ENCODE data around the gene SDCCAG8. TPM values are rescaled to one million over a fixed set of nuclear protein-coding genes. Genes with fewer than 3 reads are reported as not detected.

The SDCCAG8 gene
- total and polyA plus RNA-seq, 11 donors = 7.8 to 36.6 (median 21.6) TPM

DNA sequence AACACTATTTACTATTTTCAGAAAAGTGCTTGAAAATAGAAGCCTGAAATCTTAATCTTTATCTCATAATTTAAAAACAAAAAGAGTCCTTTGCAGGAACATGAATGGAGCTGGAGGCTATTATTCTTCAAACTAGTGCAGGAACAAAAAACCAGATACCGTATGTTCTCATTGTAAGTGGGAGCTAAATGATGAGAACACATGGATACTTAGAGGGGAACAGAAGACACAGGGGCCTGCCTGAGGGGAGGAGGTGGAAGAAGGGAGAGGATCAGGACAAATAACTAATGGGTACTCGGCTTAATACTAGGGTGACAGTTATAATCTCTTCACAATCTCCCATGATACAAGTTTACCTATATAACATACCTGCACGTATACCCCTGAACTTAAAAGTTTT is 176.3 kb downstream of the SDCCAG8 start:
- H3K4me3 ChIP-seq = no peak overlapping the region
- H3K4me1 ChIP-seq = no peaks in the 10 kb centered on the region
- WGBS, 4 donors = 84 to 98% (median 95%) methylated on average over 3 of the region's 3 CpGs
- TF ChIP-seq, protein P1, sequence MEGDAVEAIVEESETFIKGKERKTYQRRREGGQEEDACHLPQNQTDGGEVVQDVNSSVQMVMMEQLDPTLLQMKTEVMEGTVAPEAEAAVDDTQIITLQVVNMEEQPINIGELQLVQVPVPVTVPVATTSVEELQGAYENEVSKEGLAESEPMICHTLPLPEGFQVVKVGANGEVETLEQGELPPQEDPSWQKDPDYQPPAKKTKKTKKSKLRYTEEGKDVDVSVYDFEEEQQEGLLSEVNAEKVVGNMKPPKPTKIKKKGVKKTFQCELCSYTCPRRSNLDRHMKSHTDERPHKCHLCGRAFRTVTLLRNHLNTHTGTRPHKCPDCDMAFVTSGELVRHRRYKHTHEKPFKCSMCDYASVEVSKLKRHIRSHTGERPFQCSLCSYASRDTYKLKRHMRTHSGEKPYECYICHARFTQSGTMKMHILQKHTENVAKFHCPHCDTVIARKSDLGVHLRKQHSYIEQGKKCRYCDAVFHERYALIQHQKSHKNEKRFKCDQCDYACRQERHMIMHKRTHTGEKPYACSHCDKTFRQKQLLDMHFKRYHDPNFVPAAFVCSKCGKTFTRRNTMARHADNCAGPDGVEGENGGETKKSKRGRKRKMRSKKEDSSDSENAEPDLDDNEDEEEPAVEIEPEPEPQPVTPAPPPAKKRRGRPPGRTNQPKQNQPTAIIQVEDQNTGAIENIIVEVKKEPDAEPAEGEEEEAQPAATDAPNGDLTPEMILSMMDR (IDR thresholded peaks at IDR 0.05) = no peak
- H3K36me3 ChIP-seq = peaks cover 0 to 43% (median 18%) of the 10 kb centered on the region in 9 donors
- intact Hi-C loops (cut with DNase I) = no loop called here
- H3K9me3 ChIP-seq = no peaks in the 10 kb centered on the region
- no peak overlapping the region for H3K27ac ChIP-seq
- ATAC-seq (no peak), DNase-seq (no peak)
- no peaks in the 10 kb centered on the region for H3K27me3 ChIP-seq

DNA sequence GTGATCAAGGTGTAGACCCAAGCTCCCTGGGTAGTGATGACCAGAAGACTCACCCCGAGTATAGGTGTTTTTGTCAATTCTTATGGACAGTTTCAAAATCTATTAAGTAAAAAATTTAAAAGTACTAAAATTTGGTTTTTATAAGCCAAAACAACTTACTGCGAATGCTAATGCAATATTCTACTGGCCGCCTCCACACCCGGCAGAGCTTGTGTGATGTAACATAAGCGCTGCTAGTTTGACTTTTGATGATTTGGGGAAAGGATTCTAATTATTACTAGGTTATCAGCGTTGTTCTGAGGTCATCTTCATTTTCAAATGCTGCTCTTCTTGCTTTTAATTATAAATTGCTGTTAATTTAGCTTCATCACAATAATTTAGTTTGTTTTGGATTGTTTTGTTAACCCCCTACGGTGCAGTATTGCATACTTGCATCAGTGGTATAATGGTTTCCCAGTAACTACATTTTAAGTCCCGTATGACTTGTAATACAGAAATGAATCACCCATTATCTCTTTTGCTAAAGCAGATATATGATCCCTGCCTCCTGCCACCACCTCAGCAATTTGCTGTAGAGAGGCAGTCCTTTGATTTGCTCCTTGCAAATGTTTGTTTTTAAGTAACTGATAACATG is 178.0 kb downstream of the SDCCAG8 start:
- ATAC-seq (no peak), DNase-seq (no peak)
- Histone ChIP-seq H3K36me3 (peaks cover 0 to 26% (median 3%) of the 10 kb centered on the region in 9 donors), H3K4me3 (no peak overlapping the region), H3K27ac (no peak overlapping the region), H3K9me3 (no peaks in the 10 kb centered on the region), H3K4me1 (no peaks in the 10 kb centered on the region), H3K27me3 (no peaks in the 10 kb centered on the region)
- 90 to 95% (median 94%) methylated on average over 8 of the region's 8 CpGs for WGBS, 4 donors
- no peak for TF ChIP-seq POLR2A (IDR thresholded peaks at IDR 0.05)
- TF ChIP-seq, protein P1 (IDR thresholded peaks at IDR 0.05) = no peak
- intact Hi-C loops (cut with DNase I) = no loop called here

DNA sequence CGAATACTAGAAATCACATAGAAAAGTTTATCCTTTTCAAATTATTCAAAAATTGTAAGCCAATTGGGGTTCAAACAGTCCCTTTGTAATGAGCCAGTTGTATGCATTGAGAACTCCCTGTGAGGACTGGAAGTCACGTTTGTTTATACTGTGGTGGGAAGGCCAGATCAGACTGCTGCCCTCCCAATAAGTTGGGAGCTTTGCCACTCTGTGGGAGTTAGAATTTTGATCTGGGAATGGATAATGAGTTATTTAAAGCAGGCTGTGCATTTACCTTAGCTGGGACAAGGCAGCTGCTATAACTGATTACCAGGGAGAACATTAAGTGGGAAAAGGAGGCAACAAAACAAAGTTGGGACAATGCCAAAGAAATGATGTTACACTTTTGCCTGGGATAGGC is 178.8 kb downstream of the SDCCAG8 start:
- TF ChIP-seq, protein P1 (IDR thresholded peaks at IDR 0.05) = no peak
- TF ChIP-seq POLR2A (IDR thresholded peaks at IDR 0.05) = no peak
- intact Hi-C loops (cut with DNase I) = no loop called here
- WGBS, 4 donors = 83 to 88% (median 85%) methylated on average over 2 of the region's 2 CpGs
- Histone ChIP-seq H3K4me1 (no peaks in the 10 kb centered on the region), H3K9me3 (no peaks in the 10 kb centered on the region), H3K27me3 (no peaks in the 10 kb centered on the region), H3K27ac (no peak overlapping the region), H3K36me3 (peaks cover 0 to 19% (median 3%) of the 10 kb centered on the region in 9 donors), H3K4me3 (no peak overlapping the region)
- ATAC-seq (no peak), DNase-seq (no peak)

DNA sequence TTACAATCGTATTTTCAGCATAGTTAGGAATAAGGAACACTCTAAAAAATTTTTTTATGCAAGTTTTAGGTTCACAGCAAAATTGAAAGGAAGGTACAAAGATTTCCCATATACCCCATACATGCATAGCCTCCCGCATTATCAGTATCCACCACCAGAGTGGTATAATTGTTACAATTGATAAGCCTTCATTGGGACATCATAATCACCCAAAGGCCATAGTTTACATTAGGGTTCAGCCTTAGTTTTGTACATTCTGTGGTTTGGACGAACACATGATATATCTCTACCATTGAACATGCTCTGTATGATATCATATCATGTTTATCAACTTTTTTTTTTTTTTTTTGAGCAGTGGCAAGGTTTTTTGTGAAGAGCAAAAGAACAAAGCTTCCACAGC is 180.0 kb downstream of the SDCCAG8 start:
- ATAC-seq (no peak), DNase-seq (no peak)
- H3K27me3 ChIP-seq = no peaks in the 10 kb centered on the region
- H3K27ac ChIP-seq = no peak overlapping the region
- no peak overlapping the region for H3K4me3 ChIP-seq
- 95 to 98% (median 96%) methylated on average over 3 of the region's 3 CpGs for WGBS, 4 donors
- no peaks in the 10 kb centered on the region for H3K4me1 ChIP-seq
- TF ChIP-seq, protein P1 (IDR thresholded peaks at IDR 0.05) = no peak
- no peak for TF ChIP-seq POLR2A (IDR thresholded peaks at IDR 0.05)
- peaks cover 0 to 13% (median 0%) of the 10 kb centered on the region in 9 donors for H3K36me3 ChIP-seq
- no peaks in the 10 kb centered on the region for H3K9me3 ChIP-seq
- intact Hi-C loops (cut with DNase I) = no loop called here
